ENCODE data around the gene METAP2.

The METAP2 gene

GRCh38 chr12:95513599-95513998 is 39.6 kb downstream of the METAP2 start:
- DNase-seq (ENCODE audit: low read depth in 2 of 2), result no peak

GRCh38 chr12:95515197-95515596 is 41.2 kb downstream of the METAP2 start:
- no peak for DNase-seq (ENCODE audit: low read depth in 2 of 2)

GRCh38 chr12:95516757-95517156 is 42.8 kb downstream of the METAP2 start:
- no peak for DNase-seq (ENCODE audit: low read depth in 2 of 2)

GRCh38 chr12:95517246-95517645 is 43.3 kb downstream of the METAP2 start:
- no peak for DNase-seq (ENCODE audit: low read depth in 2 of 2)

GRCh38 chr12:95518944-95519343 is 45.0 kb downstream of the METAP2 start:
- DNase-seq (ENCODE audit: low read depth in 2 of 2), result no peak

- DNase-seq (ENCODE audit: low read depth in 2 of 2), result no peak
Measured at GRCh38 chr12:95520816-95521215, 46.9 kb downstream of the METAP2 start.

- no peak for DNase-seq (ENCODE audit: low read depth in 2 of 2)
Measured at GRCh38 chr12:95522692-95523091, 48.7 kb downstream of the METAP2 start.

- DNase-seq (ENCODE audit: low read depth in 2 of 2), result no peak
Measured at GRCh38 chr12:95528431-95528830, 54.5 kb downstream of the METAP2 start.

GRCh38 chr12:95529693-95530225 is 55.8 kb downstream of the METAP2 start:
- no peak for DNase-seq (ENCODE audit: low read depth in 2 of 2)

- DNase-seq (ENCODE audit: low read depth in 2 of 2), result peak; percentile 5 to 29
Measured at GRCh38 chr12:95532851-95533250, 58.9 kb downstream of the METAP2 start.

- DNase-seq (ENCODE audit: low read depth in 2 of 2), result no peak
Measured at GRCh38 chr12:95533985-95534384, 60.0 kb downstream of the METAP2 start.

- DNase-seq (ENCODE audit: low read depth in 2 of 2), result no peak
Measured at GRCh38 chr12:95538006-95538405, 64.1 kb downstream of the METAP2 start.

- no peak for DNase-seq (ENCODE audit: low read depth in 2 of 2)
Measured at GRCh38 chr12:95538656-95539055, 64.7 kb downstream of the METAP2 start.

- DNase-seq (ENCODE audit: low read depth in 2 of 2), result no peak
Measured at GRCh38 chr12:95541436-95541835, 67.5 kb downstream of the METAP2 start.

- DNase-seq (ENCODE audit: low read depth in 2 of 2), result no peak
Measured at GRCh38 chr12:95543305-95543704, 69.4 kb downstream of the METAP2 start.

GRCh38 chr12:95544756-95545155 is 70.8 kb downstream of the METAP2 start:
- DNase-seq (ENCODE audit: low read depth in 2 of 2), result no peak

GRCh38 chr12:95545303-95545702 is 71.4 kb downstream of the METAP2 start:
- DNase-seq (ENCODE audit: low read depth in 2 of 2), result no peak

GRCh38 chr12:95545731-95546490 is 72.0 kb downstream of the METAP2 start:
- DNase-seq (ENCODE audit: low read depth in 2 of 2), result no peak

GRCh38 chr12:95546491-95546813 is 72.5 kb downstream of the METAP2 start:
- no peak for DNase-seq (ENCODE audit: low read depth in 2 of 2)

- DNase-seq (ENCODE audit: low read depth in 2 of 2), result no peak
Measured at GRCh38 chr12:95547522-95548055, 73.6 kb downstream of the METAP2 start.

- DNase-seq (ENCODE audit: low read depth in 2 of 2), result no peak
Measured at GRCh38 chr12:95548056-95548538, 74.1 kb downstream of the METAP2 start.

- DNase-seq (ENCODE audit: low read depth in 2 of 2), result peak; percentile 39 to 54
Measured at GRCh38 chr12:95548539-95549391, 74.8 kb downstream of the METAP2 start.

Measured in stimulated activated CD4-positive, alpha-beta T cell treated with anti-CD3 and anti-CD28 coated beads, Interleukin-15, amount 100 ng/mL, for 48 hours (primary cell).